Myocyte (in vitro differentiated cells): Measurements from ENCODE around the gene COLQ. TPM values are rescaled to one million over a fixed set of nuclear protein-coding genes. Genes with fewer than 3 reads are reported as not detected.
A peak's percentile ranks its signal among the peaks of the same experiment; 100 is the strongest.
"Not testable (repeated sequence)": the region's sequence is repeated elsewhere in the genome, so short reads cannot be mapped to it uniquely, and the experiment has no call there.

Experiments
- DNase-seq: peaks from one replicate; pipeline ENCODE4 v3.0.0-alpha.2; 2012; ENCODE audit warnings: low read depth
- polyA plus RNA-seq: library from polyadenylated mRNA; unstranded; fragments of >200 nt; gene quantifications from one replicate; pipeline ENCODE4 v1.2.1, GENCODE V29; 2012; ENCODE audit warnings: missing spikeins
- total RNA-seq: library from RNA; depleted of rRNA; stranded (reverse); fragments of >200 nt; gene quantifications from 2 replicates; pipeline ENCODE4 v1.2.3, GENCODE V29; 2014

COLQ gene
- 2.9 and 24.8 TPM in 2 replicates for total RNA-seq
- polyA plus RNA-seq: 2.5 TPM

- peak; percentile 32 for DNase-seq
These were observed at the start of gene COLQ for GRCh38 chr3:15521573-15521965. Gene COLQ (minus strand): TSS chr3:15521706. CDS start chr3:15521625, 81 bp downstream.

- no peak for DNase-seq
These were observed 41.7 kb upstream of the COLQ start for GRCh38 chr3:15563190-15563589.

- no peak for DNase-seq
These were observed 41.1 kb upstream of the COLQ start for GRCh38 chr3:15562560-15562959.

- no peak for DNase-seq
These were observed 37.1 kb upstream of the COLQ start for GRCh38 chr3:15558581-15558980.

- DNase-seq: peak; percentile 68
These were observed 36.0 kb upstream of the COLQ start for GRCh38 chr3:15557511-15557946.

GRCh38 chr3:15556512-15556911 lies 35.0 kb upstream of the COLQ start:
- no peak for DNase-seq

- no peak for DNase-seq
These were observed 32.2 kb upstream of the COLQ start for GRCh38 chr3:15553749-15554148.

- no peak for DNase-seq
These were observed 30.4 kb upstream of the COLQ start for GRCh38 chr3:15551902-15552301.

- DNase-seq: no peak
These were observed 28.3 kb upstream of the COLQ start for GRCh38 chr3:15549846-15550245.

- no peak for DNase-seq
These were observed 21.1 kb upstream of the COLQ start for GRCh38 chr3:15542614-15543013.

GRCh38 chr3:15541371-15541770 lies 19.9 kb upstream of the COLQ start:
- DNase-seq: no peak

- no peak for DNase-seq
These were observed 17.6 kb upstream of the COLQ start for GRCh38 chr3:15539066-15539465.

- DNase-seq: no peak
These were observed 16.8 kb upstream of the COLQ start for GRCh38 chr3:15538345-15538744.

GRCh38 chr3:15536856-15537255 lies 15.3 kb upstream of the COLQ start:
- DNase-seq: no peak

GRCh38 chr3:15535732-15536131 lies 14.2 kb upstream of the COLQ start:
- DNase-seq: no peak

GRCh38 chr3:15532614-15533013 lies 11.1 kb upstream of the COLQ start:
- not testable (repeated sequence) for DNase-seq

GRCh38 chr3:15531346-15531745 lies 9.8 kb upstream of the COLQ start:
- DNase-seq: peak; percentile 40

- no peak for DNase-seq
These were observed 7.5 kb upstream of the COLQ start for GRCh38 chr3:15528854-15529537.

- DNase-seq: no peak
These were observed 5.5 kb upstream of the COLQ start for GRCh38 chr3:15527031-15527459.

GRCh38 chr3:15525790-15526189 lies 4.3 kb upstream of the COLQ start:
- DNase-seq: no peak

- DNase-seq: peak; percentile 69
These were observed 2.3 kb upstream of the COLQ start for GRCh38 chr3:15523660-15524417.

- no peak for DNase-seq
These were observed 510 bp upstream of the COLQ start for GRCh38 chr3:15522016-15522415.
